Measurements from ENCODE around the gene SLC25A22.

The SLC25A22 gene

GRCh38 chr11:794013-794765 lies 3.9 kb downstream of the SLC25A22 start:
- Histone ChIP-seq H3K27me3 (ENCODE audit: low read length) (no peaks in the 10 kb centered on the region), H3K9me3 (ENCODE audit: insufficient read depth, low read length) (no peaks in the 10 kb centered on the region), H3K9me2 (replicated peaks; ENCODE audit: insufficient read depth, low read length) (no peaks in the 10 kb centered on the region), H3F3A (ENCODE audit: insufficient read depth) (peaks cover 8% of the 10 kb centered on the region; the same call in 1 of the 2 replicates), H3K9ac (ENCODE audit: low read length) (no peak overlapping the region), H3K36me3 (ENCODE audit: low read length) (no peaks in the 10 kb centered on the region), H3K79me2 (ENCODE audit: insufficient read depth, low read length) (peaks cover 15% of the 10 kb centered on the region; the same call in 1 of the 2 replicates), H4K20me1 (ENCODE audit: low read depth, low read length) (peaks cover 2% of the 10 kb centered on the region; the same call in 1 of the 2 replicates), H3K4me3 (ENCODE audit: insufficient read depth, low read length, poor library complexity, severe bottlenecking) (no peak overlapping the region), H2AFZ (ENCODE audit: low read depth, low read length, severe bottlenecking) (no peak overlapping the region), H3K27ac (ENCODE audit: low read depth, low read length) (no peak overlapping the region), H3K4me2 (ENCODE audit: low read depth, low read length, poor library complexity, severe bottlenecking) (no peak overlapping the region)
- no peak for TF ChIP-seq CTCF (IDR thresholded peaks at IDR 0.05; ENCODE audit: insufficient read depth, low read length, poor library complexity, severe bottlenecking)
- no peak for TF ChIP-seq EZH2phosphoT487 (conservative IDR thresholded peaks at IDR 0.05; ENCODE audit: low read length)

- Histone ChIP-seq H2AFZ (ENCODE audit: low read depth, low read length, severe bottlenecking) (no peak overlapping the region), H3K4me3 (ENCODE audit: insufficient read depth, low read length, poor library complexity, severe bottlenecking) (no peak overlapping the region), H3K9ac (ENCODE audit: low read length) (no peak overlapping the region), H3F3A (ENCODE audit: insufficient read depth) (peaks cover 8% of the 10 kb centered on the region; the same call in 1 of the 2 replicates), H3K4me2 (ENCODE audit: low read depth, low read length, poor library complexity, severe bottlenecking) (no peak overlapping the region), H3K27ac (ENCODE audit: low read depth, low read length) (no peak overlapping the region), H3K36me3 (ENCODE audit: low read length) (no peaks in the 10 kb centered on the region), H3K9me2 (replicated peaks; ENCODE audit: insufficient read depth, low read length) (no peaks in the 10 kb centered on the region), H3K9me3 (ENCODE audit: insufficient read depth, low read length) (no peaks in the 10 kb centered on the region), H4K20me1 (ENCODE audit: low read depth, low read length) (peaks cover 2% of the 10 kb centered on the region; the same call in 1 of the 2 replicates), H3K27me3 (ENCODE audit: low read length) (no peaks in the 10 kb centered on the region), H3K79me2 (ENCODE audit: insufficient read depth, low read length) (peaks cover 15% of the 10 kb centered on the region; the same call in 1 of the 2 replicates)
- TF ChIP-seq EZH2phosphoT487 (conservative IDR thresholded peaks at IDR 0.05; ENCODE audit: low read length) (no peak), CTCF (IDR thresholded peaks at IDR 0.05; ENCODE audit: insufficient read depth, low read length, poor library complexity, severe bottlenecking) (no peak)
These were observed 4.5 kb downstream of the SLC25A22 start for GRCh38 chr11:793556-793955.

GRCh38 chr11:792873-793272 lies 5.2 kb downstream of the SLC25A22 start:
- Histone ChIP-seq H3K36me3 (ENCODE audit: low read length) (no peaks in the 10 kb centered on the region), H2AFZ (ENCODE audit: low read depth, low read length, severe bottlenecking) (no peak overlapping the region), H3K4me2 (ENCODE audit: low read depth, low read length, poor library complexity, severe bottlenecking) (no peak overlapping the region), H3K9ac (ENCODE audit: low read length) (no peak overlapping the region), H3F3A (ENCODE audit: insufficient read depth) (peaks cover 8% of the 10 kb centered on the region; the same call in 1 of the 2 replicates), H4K20me1 (ENCODE audit: low read depth, low read length) (peaks cover 2% of the 10 kb centered on the region; the same call in 1 of the 2 replicates), H3K9me2 (replicated peaks; ENCODE audit: insufficient read depth, low read length) (no peaks in the 10 kb centered on the region), H3K27me3 (ENCODE audit: low read length) (no peaks in the 10 kb centered on the region), H3K79me2 (ENCODE audit: insufficient read depth, low read length) (peaks cover 15% of the 10 kb centered on the region; the same call in 1 of the 2 replicates), H3K4me3 (ENCODE audit: insufficient read depth, low read length, poor library complexity, severe bottlenecking) (no peak overlapping the region), H3K27ac (ENCODE audit: low read depth, low read length) (no peak overlapping the region), H3K9me3 (ENCODE audit: insufficient read depth, low read length) (no peaks in the 10 kb centered on the region)
- no peak for TF ChIP-seq CTCF (IDR thresholded peaks at IDR 0.05; ENCODE audit: insufficient read depth, low read length, poor library complexity, severe bottlenecking)
- no peak for TF ChIP-seq EZH2phosphoT487 (conservative IDR thresholded peaks at IDR 0.05; ENCODE audit: low read length)
